HG02943 (cell line): ENCODE measurements around the gene KIF22.
"Not testable (repeated sequence)": the region's sequence is repeated elsewhere in the genome, so short reads cannot be mapped to it uniquely, and the experiment has no call there.

Experiments
- ATAC-seq: cut with Tn5 transposase; IDR thresholded peaks from one replicate; pipeline ENCODE4 v1.9.1; 2021; ENCODE audit warnings: mild to moderate bottlenecking, low read depth, moderate library complexity; ENCODE audit not compliant: unreplicated experiment

Gene KIF22

GRCh38 chr16:29833219-29833618 is 42.7 kb downstream of the KIF22 start:
- ATAC-seq, result not testable (repeated sequence)

DNA sequence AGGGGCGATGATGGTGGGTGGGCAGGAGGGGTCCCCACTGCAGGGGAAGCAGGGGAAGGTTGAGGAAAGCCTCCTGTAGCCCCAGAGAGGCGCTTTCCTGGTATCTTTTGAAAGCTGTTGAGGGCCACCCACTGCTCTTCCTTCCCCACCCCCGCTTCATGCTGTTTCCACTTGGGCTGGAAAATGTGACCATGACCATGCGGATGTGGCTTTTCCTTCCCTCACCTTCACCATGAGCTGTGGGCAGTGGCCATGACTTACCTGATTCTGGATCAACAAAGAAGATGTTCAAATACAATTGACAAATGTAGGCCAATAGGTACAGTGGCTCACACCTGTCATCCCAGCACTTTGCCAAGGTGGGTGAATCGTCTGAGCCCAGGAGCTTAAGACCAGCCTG is 43.5 kb downstream of the KIF22 start:
- no peak for ATAC-seq

DNA sequence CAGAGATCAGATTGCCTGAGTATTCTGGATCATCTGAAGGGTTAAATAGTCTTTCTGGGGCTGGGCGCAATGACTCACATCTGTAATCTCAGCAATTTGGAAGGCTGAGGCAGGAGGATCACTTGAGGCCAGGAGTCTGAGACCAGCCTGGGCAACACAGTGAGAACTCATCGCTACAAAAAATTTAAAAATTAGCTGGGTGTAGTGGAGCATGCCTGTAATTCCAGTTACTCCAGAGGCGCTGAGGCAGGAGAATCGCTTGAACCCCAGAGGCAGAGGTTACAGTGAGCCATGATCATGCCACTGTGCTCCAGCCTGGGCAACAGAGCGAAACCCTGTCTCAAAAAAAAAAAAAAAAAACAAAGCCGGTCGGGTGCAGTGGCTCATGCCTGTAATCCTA is 45.4 kb downstream of the KIF22 start:
- ATAC-seq, result no peak

- no peak for ATAC-seq
Observed at GRCh38 chr16:29836623-29837022, 46.1 kb downstream of the KIF22 start.

- ATAC-seq, result no peak
Observed at GRCh38 chr16:29837841-29838240, 47.3 kb downstream of the KIF22 start.

DNA sequence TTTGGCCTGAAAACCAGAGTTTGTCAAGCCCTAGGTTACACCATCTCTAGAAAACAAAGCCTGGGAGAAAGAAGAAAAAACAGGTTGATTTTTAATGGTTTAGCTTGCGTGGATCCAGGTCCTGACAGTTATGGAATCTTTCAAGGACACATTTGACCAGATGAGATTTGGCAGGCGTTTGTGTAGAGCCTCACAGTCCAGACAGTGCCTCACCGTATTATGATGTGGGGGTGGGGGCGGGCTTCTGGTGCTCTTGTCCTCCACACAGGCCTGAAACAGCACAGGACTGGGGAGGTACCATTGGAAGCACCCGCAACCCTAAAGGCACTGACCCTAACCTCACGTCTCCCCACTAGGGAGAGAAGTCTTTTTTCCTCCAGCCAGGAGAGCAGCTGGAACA is 49.3 kb downstream of the KIF22 start:
- ATAC-seq, result no peak

DNA sequence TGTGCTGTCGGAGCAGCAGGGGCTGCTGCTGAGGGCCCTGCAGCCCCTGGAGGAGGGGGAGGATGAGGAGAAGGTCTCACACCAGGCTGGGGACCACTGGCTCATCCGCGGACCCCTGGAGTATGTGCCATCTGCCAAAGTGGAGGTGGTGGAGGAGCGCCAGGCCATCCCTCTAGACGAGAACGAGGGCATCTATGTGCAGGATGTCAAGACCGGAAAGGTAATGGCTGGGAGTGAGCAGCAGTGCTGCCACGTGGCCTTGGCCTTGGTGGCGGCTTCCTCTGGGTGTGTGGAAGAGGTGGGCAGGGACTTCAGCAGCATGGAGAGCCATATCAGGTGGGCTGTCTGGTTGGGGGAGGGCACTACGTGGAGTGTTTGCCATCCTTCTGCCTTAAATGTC is 49.7 kb downstream of the KIF22 start:
- ATAC-seq, result no peak

DNA sequence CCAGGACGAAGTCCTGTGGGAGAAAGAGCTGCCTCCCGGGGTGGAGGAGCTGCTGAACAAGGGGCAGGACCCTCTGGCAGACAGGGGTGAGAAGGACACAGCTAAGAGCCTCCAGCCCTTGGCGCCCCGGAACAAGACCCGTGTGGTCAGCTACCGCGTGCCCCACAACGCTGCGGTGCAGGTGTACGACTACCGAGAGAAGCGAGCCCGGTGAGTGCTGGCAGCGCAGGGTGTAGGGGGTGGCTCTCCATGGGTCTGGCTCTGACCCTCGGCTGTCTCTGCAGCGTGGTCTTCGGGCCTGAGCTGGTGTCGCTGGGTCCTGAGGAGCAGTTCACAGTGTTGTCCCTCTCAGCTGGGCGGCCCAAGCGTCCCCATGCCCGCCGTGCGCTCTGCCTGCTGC is 51.1 kb downstream of the KIF22 start:
- no peak for ATAC-seq

- no peak for ATAC-seq
Observed at GRCh38 chr16:29842732-29843346, 52.3 kb downstream of the KIF22 start.

GRCh38 chr16:29843931-29844330 is 53.4 kb downstream of the KIF22 start:
- ATAC-seq, result no peak

DNA sequence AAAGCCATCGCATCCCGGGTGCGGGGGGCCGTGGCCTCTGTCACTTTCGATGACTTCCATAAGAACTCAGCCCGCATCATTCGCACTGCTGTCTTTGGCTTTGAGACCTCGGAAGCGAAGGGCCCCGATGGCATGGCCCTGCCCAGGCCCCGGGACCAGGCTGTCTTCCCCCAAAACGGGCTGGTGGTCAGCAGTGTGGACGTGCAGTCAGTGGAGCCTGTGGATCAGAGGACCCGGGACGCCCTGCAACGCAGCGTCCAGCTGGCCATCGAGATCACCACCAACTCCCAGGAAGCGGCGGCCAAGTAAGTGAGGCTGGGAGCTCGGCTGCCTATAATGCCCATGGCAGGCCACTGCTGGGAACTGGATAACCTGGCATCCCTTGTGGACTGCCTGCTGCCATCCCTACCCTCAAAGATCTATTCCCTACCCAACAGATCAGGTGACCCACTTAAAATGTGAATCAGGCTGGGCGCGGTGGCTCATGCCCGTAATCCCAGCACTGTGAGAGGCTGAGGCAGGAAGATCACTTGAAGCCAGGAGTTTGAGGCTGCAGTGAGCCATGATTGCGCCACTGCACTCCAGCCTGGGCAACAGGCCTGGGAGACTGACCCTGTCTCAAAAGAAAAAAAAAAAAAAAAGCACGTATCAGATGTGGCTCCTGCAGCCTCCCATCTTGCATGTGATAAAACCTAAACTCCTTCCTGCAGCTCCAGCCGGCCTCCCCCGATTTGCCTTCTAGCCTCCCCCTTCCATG is 54.2 kb downstream of the KIF22 start:
- ATAC-seq, result no peak

GRCh38 chr16:29845656-29846055 is 55.1 kb downstream of the KIF22 start:
- no peak for ATAC-seq

- no peak for ATAC-seq
Observed at GRCh38 chr16:29848420-29849297, 58.1 kb downstream of the KIF22 start.

DNA sequence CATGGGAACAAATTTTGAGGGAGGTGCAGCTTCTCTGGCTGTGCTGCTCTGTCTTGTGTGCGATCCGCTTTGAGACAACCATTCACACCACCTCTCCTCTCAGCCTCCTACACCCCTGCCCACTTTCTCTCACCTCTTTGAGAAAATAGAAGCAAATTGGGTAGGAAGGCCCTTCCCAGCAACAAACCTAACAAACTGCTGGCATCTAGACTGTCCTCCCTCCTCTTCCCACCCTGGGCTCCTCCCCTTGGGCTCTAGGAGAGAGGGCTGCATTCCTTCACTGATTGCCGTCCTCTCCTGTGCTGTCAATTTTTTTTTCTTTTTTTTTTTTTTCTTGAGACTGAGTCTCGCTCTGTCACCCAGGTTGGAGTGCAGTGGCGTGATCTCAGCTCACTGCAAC is 59.0 kb downstream of the KIF22 start:
- ATAC-seq, result no peak

GRCh38 chr16:29850998-29851397 is 60.4 kb downstream of the KIF22 start:
- ATAC-seq, result no peak

GRCh38 chr16:29852654-29853053 is 62.1 kb downstream of the KIF22 start:
- no peak for ATAC-seq

DNA sequence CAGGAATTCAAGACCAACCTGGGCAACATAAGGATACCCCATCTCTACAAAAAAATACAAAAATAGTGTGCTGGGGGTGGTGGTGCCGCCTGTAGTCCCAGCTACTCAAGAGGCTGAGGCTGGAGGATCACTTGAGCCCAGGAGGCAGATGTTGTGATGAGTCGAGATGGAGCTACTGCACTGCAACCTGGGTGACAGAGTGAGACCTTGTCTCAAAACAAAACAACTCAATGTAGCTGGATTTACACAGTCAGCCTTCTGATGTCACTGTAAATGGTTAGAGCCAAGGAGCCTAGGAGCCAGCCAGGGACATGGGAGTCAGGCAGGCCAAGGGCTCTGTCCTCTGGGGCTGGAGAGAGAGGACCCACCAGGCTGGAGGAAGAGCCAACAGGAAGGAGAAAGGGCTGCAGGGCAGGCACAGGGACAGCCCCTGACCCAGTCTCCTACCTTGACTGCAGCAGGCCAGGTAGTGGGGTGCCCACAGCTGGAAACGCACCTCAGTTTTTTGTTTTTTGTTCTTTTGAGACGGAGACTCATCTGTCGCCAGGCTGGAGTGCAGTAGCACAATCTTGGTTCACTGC is 64.1 kb downstream of the KIF22 start:
- no peak for ATAC-seq
